HEK293 (cell line): ENCODE results near the gene COMMD3.

Experiments
- ZNF776 ChIP-seq: fragments of 450-650 bp; formaldehyde crosslinking; IDR thresholded peaks from 2 replicates; pipeline ENCODE4 v1.5.0; 2017; ENCODE audit warnings: missing biosample characterization, missing genetic modification characterization, borderline replicate concordance
- TF ChIP-seq, protein P1 (sequence below): fragments of 450-650 bp; formaldehyde crosslinking; IDR thresholded peaks from 2 replicates; pipeline ENCODE4 v1.5.1; 2016; ENCODE audit warnings: missing biosample characterization, missing genetic modification characterization
- TF ChIP-seq, protein P2 (sequence below): fragments of 450-650 bp; formaldehyde crosslinking; IDR thresholded peaks from 2 replicates; pipeline ENCODE4 v1.5.1; 2016; ENCODE audit warnings: missing biosample characterization, missing genetic modification characterization
- TF ChIP-seq, protein P3 (sequence below): fragments of 450-650 bp; formaldehyde crosslinking; IDR thresholded peaks from 2 replicates; pipeline ENCODE4 v1.5.1; 2016; ENCODE audit warnings: missing biosample characterization, missing genetic modification characterization

DNA sequence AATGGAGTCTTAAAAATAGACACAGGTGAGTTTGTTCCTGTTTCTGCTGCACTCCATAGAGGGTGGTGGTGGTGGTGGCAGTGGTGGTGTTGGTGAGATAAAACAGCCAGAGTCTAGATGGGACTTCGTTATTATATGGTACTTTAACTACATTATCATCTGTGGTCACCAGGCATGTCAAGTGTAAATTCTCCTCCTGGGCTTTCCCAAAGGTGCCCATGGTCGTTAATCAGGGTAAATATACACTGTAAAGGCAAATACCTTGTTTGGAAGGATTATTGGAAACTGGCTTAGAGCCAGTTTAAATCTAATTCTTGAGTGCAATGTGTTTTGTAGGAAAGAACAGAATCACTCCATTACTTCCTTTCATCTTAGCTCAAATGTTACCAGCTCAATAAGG lies 21.5 kb upstream of the COMMD3 start:
- TF ChIP-seq, protein P1, sequence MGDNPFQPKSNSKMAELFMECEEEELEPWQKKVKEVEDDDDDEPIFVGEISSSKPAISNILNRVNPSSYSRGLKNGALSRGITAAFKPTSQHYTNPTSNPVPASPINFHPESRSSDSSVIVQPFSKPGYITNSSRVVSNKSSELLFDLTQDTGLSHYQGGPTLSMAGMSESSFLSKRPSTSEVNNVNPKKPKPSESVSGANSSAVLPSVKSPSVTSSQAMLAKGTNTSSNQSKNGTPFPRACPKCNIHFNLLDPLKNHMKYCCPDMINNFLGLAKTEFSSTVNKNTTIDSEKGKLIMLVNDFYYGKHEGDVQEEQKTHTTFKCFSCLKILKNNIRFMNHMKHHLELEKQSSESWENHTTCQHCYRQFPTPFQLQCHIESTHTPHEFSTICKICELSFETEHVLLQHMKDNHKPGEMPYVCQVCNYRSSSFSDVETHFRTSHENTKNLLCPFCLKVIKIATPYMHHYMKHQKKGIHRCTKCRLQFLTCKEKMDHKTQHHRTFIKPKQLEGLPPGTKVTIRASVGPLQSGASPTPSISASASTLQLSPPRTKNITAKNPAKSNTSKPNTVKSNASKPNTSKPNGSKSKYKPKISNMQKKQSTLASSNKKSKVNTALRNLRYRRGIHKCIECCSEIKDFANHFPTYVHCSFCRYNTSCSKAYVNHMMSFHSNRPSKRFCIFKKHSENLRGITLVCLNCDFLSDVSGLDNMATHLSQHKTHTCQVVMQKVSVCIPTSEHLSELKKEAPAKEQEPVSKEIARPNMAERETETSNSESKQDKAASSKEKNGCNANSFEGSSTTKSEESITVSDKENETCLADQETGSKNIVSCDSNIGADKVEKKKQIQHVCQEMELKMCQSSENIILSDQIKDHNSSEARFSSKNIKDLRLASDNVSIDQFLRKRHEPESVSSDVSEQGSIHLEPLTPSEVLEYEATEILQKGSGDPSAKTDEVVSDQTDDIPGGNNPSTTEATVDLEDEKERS (tag by site-specific recombination), result no peak
- TF ChIP-seq, protein P2, sequence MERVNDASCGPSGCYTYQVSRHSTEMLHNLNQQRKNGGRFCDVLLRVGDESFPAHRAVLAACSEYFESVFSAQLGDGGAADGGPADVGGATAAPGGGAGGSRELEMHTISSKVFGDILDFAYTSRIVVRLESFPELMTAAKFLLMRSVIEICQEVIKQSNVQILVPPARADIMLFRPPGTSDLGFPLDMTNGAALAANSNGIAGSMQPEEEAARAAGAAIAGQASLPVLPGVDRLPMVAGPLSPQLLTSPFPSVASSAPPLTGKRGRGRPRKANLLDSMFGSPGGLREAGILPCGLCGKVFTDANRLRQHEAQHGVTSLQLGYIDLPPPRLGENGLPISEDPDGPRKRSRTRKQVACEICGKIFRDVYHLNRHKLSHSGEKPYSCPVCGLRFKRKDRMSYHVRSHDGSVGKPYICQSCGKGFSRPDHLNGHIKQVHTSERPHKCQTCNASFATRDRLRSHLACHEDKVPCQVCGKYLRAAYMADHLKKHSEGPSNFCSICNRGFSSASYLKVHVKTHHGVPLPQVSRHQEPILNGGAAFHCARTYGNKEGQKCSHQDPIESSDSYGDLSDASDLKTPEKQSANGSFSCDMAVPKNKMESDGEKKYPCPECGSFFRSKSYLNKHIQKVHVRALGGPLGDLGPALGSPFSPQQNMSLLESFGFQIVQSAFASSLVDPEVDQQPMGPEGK (tag by site-specific recombination), result no peak
- TF ChIP-seq, protein P3, sequence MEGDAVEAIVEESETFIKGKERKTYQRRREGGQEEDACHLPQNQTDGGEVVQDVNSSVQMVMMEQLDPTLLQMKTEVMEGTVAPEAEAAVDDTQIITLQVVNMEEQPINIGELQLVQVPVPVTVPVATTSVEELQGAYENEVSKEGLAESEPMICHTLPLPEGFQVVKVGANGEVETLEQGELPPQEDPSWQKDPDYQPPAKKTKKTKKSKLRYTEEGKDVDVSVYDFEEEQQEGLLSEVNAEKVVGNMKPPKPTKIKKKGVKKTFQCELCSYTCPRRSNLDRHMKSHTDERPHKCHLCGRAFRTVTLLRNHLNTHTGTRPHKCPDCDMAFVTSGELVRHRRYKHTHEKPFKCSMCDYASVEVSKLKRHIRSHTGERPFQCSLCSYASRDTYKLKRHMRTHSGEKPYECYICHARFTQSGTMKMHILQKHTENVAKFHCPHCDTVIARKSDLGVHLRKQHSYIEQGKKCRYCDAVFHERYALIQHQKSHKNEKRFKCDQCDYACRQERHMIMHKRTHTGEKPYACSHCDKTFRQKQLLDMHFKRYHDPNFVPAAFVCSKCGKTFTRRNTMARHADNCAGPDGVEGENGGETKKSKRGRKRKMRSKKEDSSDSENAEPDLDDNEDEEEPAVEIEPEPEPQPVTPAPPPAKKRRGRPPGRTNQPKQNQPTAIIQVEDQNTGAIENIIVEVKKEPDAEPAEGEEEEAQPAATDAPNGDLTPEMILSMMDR, result no peak
- no peak for TF ChIP-seq ZNF776 (tag by site-specific recombination)
